HG03354 (cell line): ENCODE data around the gene CACNG4.

Source experiments
- ATAC-seq: cut with Tn5 transposase; IDR thresholded peaks from one replicate; pipeline ENCODE4 v1.9.1; 2021; ENCODE audit warnings: mild to moderate bottlenecking; ENCODE audit not compliant: unreplicated experiment, poor library complexity, severe bottlenecking

CACNG4 gene

DNA sequence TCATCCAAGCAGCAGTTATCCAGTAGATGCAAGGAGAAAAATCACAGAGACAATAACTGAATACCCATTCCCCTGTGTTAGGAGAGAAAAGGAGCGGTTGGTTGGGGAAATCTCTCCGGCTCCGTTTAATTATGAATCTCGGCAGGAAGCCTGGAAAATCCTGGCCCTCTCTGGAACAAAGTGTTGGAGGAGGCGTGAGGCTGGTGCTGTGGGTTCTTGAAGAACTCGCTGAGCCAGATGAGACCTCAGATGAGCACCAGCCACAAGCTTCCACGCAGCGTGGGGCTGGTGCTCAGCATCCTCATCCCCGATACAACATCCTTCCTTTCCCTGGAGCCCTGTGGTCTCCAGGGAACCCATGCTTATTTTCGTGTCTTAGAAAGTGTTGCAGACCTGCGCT is 39.7 kb downstream of the CACNG4 start:
- ATAC-seq: no peak

DNA sequence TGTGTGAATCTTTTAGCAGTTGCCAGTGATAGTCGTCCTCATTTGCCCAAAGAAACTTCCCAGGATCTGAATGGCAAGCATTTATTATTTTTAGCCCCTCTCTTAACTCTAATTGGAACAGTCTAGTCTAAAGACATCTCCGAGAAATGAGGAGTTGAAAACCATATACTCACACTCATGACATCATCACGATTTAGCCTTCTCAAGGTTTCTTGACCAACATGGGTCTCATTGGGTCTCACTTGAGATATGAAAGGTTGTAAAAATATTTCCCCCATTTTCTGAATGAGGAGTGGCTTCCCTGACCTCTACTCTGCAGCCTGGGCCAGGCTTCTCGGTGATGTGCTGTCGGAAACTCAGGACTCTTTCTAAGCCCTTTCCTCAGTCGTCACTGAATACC is 42.8 kb downstream of the CACNG4 start:
- ATAC-seq: no peak

DNA sequence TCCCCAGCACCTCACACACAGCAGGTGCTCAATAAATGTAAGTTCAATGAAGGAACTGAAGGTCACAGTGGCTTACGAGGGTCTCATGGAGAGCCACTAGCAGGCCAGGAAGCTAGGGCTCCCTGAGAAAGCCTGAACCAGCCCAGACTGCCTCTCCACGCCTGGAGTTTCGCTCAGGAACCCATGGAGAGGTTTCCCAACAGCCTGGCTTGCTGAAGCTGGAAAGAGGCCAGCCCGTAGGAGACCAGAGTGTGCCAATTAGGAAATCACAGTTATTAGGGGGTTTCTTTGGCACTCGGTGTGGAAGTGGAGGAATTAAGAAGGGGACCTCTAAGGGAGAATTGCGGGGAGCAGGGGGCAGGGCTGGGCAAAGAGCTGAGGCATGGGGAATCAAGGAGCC is 43.6 kb downstream of the CACNG4 start:
- ATAC-seq: no peak

DNA sequence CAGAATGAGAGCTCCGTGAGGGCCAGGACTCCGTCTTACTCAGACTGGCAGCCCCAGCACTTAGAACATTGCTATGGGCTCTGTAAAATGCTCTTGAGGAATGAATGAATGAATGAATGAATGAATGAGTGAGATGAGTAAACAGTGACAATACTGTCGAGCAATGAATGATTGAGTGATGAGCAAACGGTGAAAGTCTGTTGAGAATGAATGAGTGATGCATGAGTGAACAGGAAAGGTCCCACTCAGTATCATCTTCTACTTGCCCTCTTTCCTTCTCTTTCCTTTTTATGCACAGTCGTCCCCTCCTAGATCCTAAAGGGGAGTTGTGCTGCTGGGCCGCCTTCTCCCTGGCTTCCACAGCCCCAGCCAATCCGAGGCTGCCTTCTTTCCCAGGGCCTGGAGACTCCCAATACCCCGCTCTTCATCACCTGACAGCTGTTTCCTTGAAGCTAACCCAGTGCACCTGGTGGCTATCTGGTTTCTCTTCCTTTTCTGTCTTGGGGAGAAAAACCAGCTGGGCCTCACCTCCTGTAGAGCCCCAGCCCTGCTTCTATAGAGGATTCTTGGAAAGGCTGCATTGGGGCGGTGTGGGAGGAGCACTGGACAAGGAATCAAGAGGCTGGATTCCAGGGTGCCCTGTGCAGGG is 47.1 kb downstream of the CACNG4 start:
- ATAC-seq: no peak

DNA sequence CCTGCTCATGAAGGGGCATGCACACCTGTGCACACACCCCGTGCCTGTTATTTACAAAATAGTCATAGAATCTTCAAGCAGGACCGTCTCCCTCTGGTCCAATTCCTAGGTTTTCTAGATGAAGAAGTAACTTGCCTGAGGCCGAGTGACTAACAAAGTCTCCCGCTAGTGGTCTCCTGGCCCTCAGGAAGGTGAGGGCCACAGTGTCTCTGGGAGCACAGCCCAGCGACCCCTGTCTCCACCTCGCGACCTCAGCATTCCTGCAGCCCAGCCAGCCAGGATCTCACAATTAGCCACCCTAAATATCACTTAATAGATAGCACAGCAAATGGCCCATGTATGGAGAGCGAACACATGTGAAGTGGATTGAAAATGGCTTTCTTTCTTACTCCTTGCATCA is 49.4 kb downstream of the CACNG4 start:
- ATAC-seq: no peak

DNA sequence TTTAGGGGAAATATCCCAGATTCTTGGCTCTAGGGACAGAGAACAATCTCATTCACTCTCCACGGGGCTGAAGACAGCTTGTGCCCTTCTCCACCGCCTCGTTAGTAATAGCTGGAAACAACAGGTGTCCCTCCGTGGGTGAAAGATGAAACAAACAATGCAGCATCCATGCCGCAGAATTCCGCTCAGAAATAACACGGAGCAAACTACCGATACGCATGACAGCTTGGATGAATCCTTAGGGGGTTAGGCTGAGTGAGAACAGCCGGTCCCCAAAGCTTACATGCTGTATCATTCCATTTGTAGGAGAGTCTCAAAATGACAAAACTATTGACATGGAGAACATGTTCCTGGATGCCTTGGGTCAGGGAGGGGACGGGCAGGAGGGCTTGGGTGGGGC is 50.5 kb downstream of the CACNG4 start:
- ATAC-seq: no peak

GRCh38 chr17:67016039-67016762 is 51.7 kb downstream of the CACNG4 start:
- ATAC-seq: no peak

- ATAC-seq: no peak
Observed at GRCh38 chr17:67017910-67018309, 53.4 kb downstream of the CACNG4 start.

GRCh38 chr17:67018471-67019434 is 54.2 kb downstream of the CACNG4 start:
- ATAC-seq: no peak

- ATAC-seq: no peak
Observed at GRCh38 chr17:67019809-67020208, 55.3 kb downstream of the CACNG4 start.

DNA sequence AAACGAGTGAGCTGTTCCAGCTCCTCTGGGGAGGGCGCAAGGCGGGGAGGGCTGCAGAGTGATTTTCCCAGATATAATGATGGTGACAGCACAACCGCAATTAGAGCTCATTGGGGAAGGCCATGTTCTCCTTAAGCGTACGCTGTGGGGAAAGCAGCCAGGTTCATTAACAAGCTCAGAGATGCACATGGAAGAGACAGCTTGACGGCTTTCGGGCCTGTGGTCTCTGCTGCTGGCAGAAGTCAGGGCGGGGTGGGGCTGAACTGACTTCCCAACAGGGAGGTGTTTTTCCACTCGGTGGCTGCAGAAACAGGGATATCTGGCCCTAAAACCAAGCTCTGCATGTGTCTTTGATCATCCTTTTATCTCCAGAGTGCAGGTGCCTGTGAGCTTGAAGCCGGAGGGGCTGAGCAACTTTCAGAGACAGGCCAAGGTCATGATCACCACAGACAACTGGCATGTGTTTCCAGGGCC is 55.8 kb downstream of the CACNG4 start:
- ATAC-seq: no peak

GRCh38 chr17:67021196-67021595 is 56.7 kb downstream of the CACNG4 start:
- no peak for ATAC-seq

DNA sequence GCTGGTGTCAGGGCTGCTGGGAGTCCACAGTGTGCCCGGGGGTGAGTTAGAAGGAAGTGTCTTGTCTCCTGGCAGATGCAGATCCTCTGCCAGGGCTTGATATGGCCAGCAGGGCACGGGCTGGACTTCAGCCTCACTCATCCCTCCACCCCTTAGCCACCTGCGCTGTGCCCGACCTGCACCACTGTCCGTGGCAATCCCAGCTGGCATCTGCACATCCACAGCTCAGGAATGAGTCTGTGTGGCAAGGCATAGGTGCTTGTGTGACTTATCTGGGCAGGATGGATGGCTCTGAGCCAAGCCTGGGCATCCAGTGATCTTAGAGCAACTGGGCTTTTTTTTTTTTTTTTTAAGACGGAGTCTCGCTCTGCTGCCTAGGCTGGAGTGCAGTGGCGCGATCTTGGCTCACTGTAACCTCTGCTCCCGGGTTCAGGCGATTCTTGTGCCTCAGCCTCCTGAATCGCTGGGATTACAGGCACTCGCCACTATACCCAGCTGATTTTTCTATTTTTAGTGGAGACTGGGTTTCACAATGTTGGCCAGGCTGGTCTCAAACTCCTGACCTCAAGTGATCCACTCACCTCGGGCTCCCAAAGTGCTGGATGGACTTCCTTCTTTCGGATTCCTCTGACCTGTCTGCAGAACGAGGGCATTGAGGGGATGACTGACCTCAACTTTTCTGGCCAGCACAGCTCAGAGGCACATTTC is 57.4 kb downstream of the CACNG4 start:
- ATAC-seq: no peak

- ATAC-seq: no peak
Observed at GRCh38 chr17:67022451-67022810, 57.9 kb downstream of the CACNG4 start.

DNA sequence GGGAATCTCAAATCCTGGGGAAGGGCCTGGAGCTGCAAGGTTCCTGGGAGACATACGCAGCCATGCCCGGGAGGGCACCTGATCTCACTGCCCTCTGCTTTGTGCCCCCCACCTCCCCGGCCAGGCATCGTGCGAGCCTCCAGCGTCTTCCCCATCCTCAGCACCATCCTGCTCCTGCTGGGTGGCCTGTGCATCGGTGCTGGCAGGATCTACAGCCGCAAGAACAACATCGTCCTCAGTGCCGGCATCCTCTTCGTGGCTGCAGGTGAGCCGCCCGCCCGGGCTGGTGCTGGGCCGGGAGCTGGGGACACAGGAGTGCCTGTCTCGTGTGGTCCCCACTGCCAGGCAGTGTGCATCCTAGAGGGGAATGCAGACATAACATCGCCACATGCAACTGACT is 60.2 kb downstream of the CACNG4 start:
- no peak for ATAC-seq

DNA sequence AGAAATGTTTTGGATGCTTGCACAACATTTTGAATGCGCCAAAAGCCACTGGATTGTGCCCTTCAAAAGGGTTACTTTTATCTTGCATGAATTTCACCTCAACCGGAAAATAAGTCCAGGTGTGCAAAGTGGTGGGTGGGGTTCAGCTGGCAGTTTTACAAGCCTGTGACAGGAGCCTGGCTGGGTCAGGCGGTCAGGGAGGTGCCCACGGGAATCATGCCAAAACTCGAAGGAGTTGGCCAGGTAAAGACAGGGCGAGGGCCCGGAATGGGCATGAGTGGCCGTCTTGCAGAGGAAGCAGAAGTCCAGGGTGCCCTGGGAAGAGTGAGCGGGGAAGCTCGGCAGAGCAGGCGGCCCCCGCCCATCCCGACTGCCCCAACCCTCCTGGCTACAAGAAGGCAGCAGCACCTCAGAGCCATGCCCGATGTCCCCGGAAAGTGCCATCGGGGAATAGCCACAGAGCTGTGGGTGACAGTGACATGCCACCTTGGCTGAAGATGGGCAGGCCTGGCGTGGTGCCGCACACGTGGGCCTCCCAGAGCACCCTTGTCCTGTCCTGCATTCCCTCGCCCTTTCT is 60.8 kb downstream of the CACNG4 start:
- no peak for ATAC-seq

GRCh38 chr17:67026341-67026740 is 61.8 kb downstream of the CACNG4 start:
- ATAC-seq: no peak

DNA sequence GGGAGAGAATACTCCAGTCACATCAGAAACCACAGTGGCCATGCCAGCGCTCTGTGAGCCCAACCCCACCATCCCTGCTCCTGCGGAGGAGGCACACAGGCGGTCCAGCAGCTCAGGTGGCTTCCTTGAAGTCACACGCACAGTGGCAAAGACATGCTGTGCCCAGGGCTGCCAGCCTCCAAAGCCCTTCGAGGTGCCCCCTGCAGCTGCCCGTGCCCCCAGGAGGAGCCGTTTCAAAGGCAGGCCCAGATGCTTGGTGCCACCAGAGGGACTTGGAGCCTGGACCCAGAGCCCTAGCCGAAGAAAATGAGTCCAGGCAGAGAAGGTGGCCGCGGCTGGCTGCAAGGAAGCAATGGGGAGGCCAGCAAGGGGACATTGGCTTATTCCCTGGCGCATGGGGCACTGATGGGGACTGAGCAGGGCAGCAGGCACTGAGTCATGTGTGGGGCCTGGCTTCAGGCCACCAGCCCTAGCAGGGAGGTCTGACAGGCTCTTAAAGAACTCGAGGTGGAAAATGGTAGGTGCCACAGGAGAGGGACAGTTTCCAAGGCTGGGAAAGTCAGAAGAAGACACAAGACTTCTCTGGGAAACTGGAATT is 62.6 kb downstream of the CACNG4 start:
- ATAC-seq: no peak

GRCh38 chr17:67030641-67031040 is 66.1 kb downstream of the CACNG4 start:
- no peak for ATAC-seq
